KOPT-K1 (cell line): Measurements from ENCODE around the gene ETV5.

Experiments used
- H3K27ac ChIP-seq: fragments of 200-600 bp; sonication (generic); 2 replicates; pipeline ENCODE4 v1.5.1; 2016; ENCODE audit warnings: antibody characterized with exemption, mild to moderate bottlenecking, low read depth, low read length; ENCODE audit not compliant: poor library complexity, severe bottlenecking
- H3K36me3 ChIP-seq: fragments of 200-600 bp; sonication (generic); 2 replicates; pipeline ENCODE4 v1.5.1; 2017; ENCODE audit warnings: antibody characterized with exemption, mild to moderate bottlenecking, low read length, moderate library complexity; ENCODE audit not compliant: insufficient read depth
- H3K9me3 ChIP-seq: fragments of 200-600 bp; sonication (generic); 2 replicates; pipeline ENCODE4 v1.5.1; 2017; ENCODE audit warnings: antibody characterized with exemption, low read length, mild to moderate bottlenecking; ENCODE audit not compliant: insufficient read depth, poor library complexity, severe bottlenecking

The ETV5 gene

DNA sequence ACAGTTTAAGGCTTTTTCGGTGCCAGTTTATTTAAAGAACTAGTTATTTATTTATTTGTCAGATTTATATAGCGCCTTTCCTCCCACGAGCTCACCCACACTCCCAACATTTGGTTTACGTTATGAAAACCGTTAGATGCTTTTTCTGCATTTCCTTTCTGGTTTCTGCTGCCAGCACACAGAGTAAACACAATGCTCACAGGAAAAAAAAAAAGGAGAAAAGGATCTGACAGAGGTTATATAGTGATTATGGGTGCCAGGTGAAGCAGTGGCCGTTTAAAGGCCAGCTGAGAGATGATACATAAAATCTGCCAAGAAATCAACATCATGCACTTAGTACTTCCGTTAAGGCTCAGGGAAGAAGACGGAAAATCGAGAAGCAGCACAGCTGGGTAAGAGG, 37.9 kb downstream of the ETV5 start:
- Histone ChIP-seq H3K9me3 (peaks cover 5% of the 10 kb centered on the region), H3K27ac (peak overlapping the region; percentile 18), H3K36me3 (no peaks in the 10 kb centered on the region)

DNA sequence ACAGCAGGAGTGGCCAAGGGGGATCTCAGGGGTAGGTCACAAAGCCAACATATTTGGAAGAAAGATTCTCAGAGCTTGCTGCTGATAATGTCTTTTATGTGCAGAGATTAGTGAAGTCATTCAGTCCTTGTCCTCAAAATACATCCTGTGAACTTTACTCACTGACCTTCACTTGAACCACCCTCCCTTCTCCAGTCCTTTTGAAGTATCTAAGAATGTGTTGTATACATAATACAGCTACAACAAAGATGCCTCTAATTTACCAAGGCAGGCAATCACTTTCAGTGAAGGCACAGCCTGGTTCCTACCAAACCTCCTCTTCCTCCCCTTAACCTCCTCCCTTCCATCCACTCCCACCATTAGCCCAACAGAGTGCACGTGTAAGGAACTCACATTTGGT, 38.3 kb downstream of the ETV5 start:
- H3K27ac ChIP-seq, result peak overlapping the region; percentile 18
- no peaks in the 10 kb centered on the region for H3K36me3 ChIP-seq
- peaks cover 5% of the 10 kb centered on the region for H3K9me3 ChIP-seq

DNA sequence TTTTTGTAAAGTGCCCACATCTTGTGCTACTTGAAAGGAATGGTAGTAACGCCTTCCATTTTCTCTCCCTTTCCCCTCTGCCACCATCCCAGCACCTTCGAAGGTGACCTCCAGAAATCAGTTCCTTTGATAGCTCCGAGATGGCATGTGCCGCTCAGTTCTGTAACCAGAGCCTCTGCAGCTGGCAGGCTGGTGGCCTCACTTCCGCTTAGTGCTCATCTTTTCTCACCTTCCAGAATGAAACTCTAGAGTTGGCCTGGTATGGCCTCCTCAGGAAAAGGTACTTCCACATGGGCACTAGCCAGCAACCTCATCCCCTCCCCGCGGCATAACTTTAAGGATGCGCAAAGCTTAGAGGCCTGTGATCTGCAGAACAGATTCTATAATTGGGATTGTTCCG, 38.8 kb downstream of the ETV5 start:
- no peaks in the 10 kb centered on the region for H3K36me3 ChIP-seq

DNA sequence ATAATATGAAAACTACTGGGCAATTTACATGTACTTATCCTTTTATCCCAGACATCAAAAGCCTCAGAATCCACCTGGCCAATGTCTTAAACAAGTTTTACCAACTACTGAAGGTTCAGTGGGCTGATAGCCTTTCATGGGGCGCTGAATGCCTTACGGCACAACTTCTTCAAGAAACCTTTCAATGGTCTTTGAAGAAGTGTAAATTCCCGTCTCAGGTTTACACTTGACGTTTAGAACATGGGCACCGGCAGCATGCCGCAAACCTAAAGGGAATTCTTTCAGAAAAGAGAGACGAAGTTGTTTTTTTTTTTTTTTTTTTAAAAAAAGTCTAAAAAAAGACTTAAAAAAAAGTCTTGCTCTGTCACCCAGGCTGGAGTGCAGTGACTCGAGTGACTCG, 39.7 kb downstream of the ETV5 start:
- no peaks in the 10 kb centered on the region for H3K36me3 ChIP-seq
- H3K9me3 ChIP-seq, result no peaks in the 10 kb centered on the region
- H3K27ac ChIP-seq, result no peak overlapping the region

More for the DNA sequence above, 38.8 kb downstream of the ETV5 start:
- H3K9me3 ChIP-seq, result peaks cover 4% of the 10 kb centered on the region
- H3K27ac ChIP-seq, result peak overlapping the region; percentile 18

DNA sequence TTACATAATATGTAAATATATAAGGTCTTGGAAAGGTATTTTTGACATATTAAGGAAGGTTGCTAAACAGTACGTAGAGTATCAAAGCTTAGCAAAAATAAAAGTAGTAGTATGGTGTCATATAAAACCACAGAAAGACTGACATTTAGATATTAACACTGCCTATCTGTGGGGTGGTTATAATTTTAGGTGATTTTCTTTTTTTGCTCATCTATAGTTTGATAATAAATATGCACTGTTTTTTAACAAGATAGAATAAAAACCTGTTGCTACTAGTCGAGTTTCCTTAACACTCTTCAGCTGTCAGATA, 40.7 kb downstream of the ETV5 start:
- Histone ChIP-seq H3K36me3 (no peaks in the 10 kb centered on the region), H3K9me3 (no peaks in the 10 kb centered on the region), H3K27ac (no peak overlapping the region)

DNA sequence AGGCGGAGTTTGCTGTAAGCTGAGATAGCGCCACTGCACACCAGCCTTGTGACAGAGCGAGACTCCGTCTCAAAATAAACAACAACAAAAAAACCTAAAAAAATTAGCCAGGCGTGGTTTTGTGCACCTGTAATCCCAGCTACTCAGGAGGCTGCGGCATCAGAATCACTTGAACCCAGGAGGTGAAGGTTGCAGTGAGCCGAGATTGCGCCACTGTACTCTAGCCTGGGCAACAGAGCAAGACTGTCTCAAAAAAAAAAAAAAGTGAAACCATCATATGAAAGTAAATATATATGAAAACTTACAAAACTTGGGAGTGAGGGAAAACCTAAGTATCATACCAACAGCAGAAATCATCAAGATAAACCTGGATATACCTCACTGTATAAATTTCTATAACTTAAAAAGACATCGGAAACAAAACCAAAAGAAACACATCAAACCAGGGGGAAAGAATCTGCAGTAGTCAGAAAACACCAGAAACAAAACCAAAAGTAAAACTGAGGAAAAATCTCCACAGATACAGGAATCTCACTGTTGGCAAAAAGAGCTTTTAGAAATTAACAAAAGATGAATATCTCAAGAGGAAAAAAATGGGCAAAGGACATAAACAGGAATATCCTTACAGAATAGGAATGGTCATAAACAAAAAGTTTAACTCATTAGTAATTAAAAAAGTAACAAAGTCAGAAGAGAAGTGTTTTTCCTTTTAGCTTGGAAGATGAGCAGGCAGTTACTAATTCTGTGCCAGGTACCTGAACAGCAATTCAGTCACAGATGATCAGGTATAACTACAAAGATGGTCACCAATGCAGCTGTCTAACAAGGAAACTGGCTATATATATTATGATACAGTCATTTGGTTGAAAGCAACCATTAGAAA, 41.3 kb downstream of the ETV5 start:
- Histone ChIP-seq H3K27ac (no peak overlapping the region), H3K9me3 (no peaks in the 10 kb centered on the region), H3K36me3 (no peaks in the 10 kb centered on the region)

DNA sequence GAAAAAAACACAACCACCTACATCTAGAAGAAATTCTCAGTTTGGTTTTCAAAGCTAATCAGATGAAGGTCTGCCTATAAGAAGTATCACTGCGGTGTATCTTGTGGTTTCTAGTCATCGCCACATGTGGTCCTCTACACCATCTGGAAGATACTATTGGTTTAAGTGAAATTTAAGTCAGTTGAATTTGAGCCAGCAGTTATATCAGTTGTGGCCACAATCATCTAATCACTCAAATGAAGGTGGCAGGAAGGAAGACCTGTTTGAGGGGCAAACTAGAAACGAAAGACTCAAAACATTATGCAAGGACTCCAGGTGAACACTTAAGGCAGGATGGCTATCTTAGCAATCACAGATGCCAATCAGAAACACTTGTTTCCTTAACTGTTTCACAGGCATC, 48.7 kb downstream of the ETV5 start:
- Histone ChIP-seq H3K27ac (no peak overlapping the region), H3K9me3 (no peaks in the 10 kb centered on the region), H3K36me3 (no peaks in the 10 kb centered on the region)

DNA sequence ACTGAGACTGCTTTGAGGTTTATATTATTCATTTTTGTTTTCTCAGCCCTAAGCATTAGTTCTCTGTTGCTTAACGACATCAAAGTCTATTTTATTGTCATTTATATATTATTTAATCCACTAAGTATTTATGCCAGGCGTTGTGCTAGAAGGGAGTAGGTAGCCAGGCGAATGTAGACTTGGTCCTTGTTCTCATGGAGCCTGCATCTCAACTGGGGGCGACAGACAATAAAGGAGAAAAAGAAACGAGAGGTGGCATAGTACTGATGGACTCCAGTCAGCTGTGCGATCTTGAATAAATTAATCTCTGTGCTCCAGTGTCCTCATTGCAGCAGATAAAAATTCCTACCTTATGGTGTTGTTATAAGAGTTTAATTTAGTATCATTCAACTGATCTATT, 49.7 kb downstream of the ETV5 start:
- Histone ChIP-seq H3K36me3 (no peaks in the 10 kb centered on the region), H3K27ac (no peak overlapping the region), H3K9me3 (no peaks in the 10 kb centered on the region)

DNA sequence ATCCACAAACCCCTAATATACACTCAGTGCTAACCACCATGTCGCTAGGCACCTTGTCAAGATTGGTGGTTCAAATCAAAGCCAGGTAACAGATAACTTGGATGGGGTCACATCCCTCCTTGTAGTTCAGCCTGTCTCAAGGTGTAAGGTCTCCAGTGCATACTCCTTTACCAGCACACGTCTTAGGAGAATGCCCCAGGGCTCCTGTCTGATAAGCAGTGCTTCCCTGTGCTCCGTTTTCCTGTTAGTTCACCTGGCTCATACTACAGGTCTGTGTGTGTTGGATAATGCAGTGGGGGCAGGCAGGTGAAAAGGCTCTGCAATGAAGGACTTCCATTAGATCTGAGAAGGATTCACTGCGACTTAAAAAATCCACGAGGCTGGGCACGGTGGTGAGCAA, 50.7 kb downstream of the ETV5 start:
- Histone ChIP-seq H3K36me3 (no peaks in the 10 kb centered on the region), H3K27ac (no peak overlapping the region), H3K9me3 (no peaks in the 10 kb centered on the region)

DNA sequence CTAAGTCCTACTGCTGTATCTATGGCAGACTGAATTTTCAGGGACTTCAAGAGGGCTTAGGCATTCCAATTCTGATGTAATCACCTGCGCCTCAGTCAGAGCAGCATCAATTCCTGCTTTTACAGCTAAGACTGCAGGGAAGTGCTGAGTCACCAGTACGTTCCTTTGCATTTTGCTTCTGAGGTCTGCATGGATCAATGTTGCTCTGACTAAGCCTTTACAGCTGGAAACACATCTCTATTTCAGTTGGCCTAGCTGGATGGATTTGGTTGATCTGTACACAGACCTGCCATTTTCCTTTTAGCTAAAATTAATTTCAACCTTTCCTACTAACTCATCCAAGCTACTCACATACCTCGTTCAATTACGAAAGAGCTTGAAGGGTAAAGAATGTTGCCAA, 51.3 kb downstream of the ETV5 start:
- Histone ChIP-seq H3K27ac (no peak overlapping the region), H3K36me3 (no peaks in the 10 kb centered on the region), H3K9me3 (no peaks in the 10 kb centered on the region)

DNA sequence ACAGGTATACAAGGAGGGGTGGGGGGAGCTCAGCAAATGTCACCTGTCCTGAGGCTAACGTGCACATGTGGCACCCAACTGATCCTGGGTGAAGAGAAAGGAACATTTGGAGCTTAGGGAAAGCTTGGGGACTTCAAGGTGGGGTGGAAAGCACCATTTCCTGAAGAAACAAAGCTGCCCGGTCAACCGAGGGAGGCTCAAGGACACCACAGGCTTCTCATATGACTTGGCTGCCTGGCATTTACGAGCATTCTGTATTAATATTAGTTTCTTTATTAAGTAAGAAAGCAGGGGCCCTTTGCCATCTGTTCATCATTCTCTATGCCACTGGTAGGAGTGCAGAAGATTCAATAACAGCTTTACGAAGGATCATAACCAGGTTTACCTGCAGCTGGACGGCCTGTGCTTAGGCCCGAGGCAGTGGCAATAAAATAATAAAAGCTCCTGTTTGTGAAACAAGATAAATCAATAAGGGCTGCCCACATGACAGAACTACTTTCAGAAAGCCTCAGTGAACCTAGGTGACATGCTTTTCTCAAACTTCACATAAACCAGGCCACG, 54.0 kb downstream of the ETV5 start:
- H3K36me3 ChIP-seq, result no peaks in the 10 kb centered on the region
- H3K27ac ChIP-seq, result no peak overlapping the region

DNA sequence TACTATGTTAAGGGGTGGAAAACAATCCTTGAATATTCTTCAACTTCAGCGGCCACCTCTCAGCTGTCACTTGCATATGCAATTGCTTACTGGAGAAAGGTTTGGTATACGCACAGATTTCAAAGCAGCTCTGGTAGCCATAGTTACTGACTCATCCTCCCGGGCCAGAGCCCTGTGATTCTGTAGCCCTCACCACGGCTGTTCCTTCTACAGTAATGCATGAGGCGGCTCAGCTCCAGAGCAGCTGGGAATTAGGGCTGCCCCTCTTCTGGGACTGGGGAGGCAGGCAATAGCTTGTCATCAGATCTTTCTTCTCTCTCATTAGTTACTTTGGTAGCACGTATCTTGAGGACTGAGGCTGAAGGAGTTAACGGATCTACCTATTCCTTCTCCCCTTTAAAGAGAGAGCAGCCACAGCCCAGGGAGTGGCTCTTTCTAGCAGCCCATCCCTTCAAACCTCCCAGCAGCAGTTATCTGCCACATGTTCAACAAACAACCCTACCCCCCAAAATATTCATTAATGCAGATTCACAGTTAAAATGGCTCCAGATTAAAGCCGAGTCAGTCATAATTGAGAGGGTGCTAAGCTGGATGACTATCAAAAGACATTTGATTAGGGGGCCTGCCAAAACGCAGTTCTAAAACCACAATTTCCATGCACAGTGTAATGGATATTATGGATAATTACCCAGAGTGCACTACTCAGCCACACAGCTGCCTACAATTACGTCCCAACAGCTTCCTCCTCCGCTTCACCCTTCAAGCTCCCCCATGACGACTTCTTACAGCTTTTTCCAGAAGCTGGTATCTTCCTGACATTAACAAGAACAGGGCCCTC, 54.7 kb downstream of the ETV5 start:
- no peak overlapping the region for H3K27ac ChIP-seq
- H3K9me3 ChIP-seq, result no peaks in the 10 kb centered on the region
- H3K36me3 ChIP-seq, result no peaks in the 10 kb centered on the region

More for the DNA sequence above, 54.0 kb downstream of the ETV5 start:
- H3K9me3 ChIP-seq, result no peaks in the 10 kb centered on the region

DNA sequence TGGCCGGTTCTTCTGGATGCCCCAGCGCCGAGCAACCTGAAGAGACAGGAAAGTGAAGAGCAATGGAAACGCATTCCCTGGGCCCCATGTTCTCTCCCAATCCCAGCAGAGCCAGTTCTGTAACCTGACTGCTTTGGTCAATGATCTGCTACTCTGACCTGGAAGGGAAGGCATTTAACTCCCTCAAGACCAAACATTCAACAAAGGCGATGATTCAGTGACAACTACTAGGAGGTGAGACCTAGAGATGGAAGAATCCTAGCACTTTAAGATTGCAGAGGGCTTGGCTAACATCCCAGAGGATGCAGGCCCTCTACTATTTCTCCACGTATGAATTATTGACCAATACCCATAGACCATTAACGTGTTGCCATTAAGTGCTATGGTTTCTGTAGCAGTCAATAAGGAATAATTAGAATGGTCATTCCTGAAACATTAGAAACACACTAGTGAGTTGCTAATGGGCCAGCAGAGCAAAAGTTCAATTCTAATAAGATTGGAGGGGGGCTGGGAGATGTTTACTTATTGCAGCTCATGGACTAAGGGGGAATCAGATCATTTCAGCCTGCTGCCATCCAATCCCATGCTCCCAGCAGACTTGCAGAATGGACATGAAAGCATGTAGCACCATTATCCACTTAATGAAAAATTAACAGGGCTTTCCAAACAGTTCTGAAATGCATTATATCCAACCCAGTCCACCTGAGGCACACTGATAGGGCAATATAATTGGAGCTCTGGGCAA, 56.6 kb downstream of the ETV5 start:
- Histone ChIP-seq H3K27ac (no peak overlapping the region), H3K9me3 (no peaks in the 10 kb centered on the region), H3K36me3 (no peaks in the 10 kb centered on the region)

DNA sequence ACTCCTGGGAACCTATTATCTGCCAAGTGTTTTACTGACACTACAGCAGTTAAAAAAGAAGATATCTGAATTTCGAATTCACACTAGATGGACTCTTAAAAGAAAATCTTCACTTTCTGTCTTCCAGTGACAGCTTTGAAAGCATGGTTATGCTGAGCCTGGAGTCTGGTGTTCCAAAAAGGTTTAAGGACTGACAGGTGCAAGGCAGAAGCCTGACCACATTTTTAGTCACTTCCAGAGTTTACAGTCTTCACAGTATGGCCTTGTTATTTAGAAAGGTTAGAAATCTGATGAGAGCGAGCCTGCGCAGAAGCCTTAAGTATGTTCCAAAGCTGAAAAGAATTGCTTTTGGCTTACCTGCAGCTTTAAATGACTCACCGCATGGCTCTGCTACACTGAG, 59.9 kb downstream of the ETV5 start:
- Histone ChIP-seq H3K36me3 (no peaks in the 10 kb centered on the region), H3K9me3 (no peaks in the 10 kb centered on the region), H3K27ac (no peak overlapping the region)

DNA sequence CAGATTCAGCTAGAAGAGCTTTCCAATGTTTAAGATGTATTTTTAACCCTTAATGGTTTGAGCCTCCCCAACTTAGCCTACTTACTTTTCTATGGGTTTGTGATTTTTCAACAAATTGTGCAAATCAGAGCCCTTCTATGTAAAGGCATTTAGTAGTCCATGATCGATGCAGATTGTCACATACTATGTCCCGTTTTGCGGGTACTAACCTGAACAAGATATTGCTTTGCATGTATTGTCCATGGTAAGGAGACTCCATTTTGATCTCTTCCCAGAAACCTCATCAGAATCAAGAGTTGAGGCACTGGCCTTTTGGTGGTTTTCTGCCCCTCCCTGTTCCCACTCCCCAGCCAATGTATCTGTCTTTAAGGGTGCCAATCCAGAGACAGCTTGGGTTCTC, 60.8 kb downstream of the ETV5 start:
- H3K36me3 ChIP-seq, result no peaks in the 10 kb centered on the region

More for the DNA sequence above, 60.8 kb downstream of the ETV5 start:
- H3K9me3 ChIP-seq, result no peaks in the 10 kb centered on the region
- H3K27ac ChIP-seq, result no peak overlapping the region
